HG03064 (cell line): ENCODE results near the gene ARSA.
"Not testable (repeated sequence)": the region's sequence is repeated elsewhere in the genome, so short reads cannot be mapped to it uniquely, and the experiment has no call there.

Experiments used
- ATAC-seq: cut with Tn5 transposase; IDR thresholded peaks from one replicate; pipeline ENCODE4 v1.9.1; 2021; ENCODE audit warnings: low read depth; ENCODE audit not compliant: unreplicated experiment

The ARSA gene

DNA sequence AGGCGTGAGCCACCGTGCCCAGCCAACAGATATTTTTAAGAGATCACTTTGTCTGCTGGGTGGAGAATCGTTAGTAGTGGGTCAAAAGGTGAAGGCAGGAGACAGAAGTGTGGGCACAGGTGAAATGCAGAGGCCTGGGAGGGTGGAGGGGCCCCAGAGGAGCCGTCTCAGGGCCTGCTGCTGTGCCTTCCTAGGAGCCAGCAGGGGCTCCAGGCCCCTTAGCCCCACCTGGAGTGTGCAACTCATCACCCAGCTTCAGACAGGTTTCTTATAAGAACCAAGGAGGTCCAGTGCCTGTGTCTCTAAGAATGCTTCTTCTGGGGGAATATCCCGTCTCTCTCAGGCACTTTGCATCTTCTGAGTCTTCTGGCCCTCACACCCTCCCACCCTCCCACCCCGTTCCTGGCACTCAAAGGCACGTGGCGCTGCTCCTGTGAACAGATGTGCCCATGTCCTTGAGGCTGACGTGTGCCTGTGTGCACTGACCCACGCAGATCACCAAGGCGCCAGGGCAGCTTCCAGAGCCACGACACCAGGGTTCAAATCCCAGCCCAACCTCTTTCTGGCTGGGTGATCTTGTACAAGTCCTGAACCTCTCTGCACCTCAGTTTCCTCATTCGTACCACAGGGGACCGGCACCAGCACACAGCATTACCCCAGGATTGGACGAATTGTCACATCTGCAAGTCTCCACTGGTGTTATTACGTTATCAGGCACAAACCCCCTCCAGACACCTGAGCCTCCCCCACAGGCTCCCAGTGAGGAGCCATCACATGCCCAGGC is 3.4 kb downstream of the ARSA start:
- no peak for ATAC-seq

DNA sequence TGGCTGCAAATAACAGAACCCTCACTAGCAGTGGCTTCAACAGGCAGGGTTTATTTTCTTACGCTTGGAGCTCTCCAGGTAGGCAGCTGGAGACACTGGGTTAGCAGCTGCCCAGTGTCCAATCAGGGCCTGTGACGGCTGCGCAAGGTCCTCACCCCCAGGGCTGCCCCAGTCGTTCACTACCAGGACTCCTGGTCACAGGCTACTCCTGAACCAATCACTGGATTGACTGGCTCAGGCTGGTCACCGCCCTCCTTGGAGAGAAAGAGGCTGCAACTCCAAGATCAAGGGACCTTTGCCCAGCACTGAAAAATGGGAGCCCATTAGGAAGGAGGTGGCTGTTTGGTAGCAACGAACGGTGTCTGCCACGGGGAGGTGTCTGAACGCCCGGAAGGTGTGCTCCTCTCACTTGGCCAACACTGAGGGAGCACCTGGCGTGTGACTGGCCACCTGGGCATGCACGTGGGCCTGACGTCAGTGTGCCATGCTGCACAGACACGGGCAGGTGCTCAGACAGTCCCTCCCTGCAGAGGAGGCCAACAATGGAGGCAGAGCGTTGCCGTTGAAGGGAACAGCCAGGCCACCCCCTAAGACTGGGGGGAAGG is 5.1 kb downstream of the ARSA start:
- no peak for ATAC-seq

DNA sequence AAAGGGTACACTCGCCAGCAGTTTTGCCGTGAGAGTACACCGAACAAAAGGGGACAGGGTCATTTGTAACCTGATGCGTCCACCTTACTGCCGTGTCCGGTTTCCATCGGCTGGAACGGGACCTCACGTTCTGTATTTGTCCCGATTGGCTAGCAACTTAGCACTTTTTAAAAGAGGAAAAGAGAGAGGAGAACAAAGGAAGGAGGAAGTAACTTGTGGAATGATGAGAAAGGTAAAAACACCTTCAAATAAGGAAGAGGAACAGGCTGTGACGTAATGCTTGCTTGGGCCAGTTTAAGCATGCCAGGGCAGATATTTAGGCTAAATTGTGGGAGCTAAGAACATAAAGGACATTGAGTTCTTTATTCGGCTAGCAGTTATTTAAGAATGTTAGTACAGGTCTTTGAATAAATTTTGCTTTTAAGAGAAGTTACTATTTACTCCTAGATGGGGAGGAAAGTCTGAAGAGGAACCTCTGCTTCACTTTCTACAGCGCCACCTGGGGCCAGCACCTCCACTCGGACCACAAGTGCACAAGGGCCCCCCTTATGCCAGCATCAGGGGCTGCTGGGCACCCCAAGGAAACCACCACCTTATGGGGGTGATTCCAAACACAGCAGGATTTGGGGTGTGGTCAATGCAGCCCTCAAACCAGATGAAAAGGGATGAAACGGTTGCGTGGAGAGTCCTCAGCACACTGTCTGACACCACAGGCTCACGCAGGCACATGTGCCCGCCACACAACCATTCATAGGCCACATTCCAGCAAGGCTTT is 5.8 kb downstream of the ARSA start:
- no peak for ATAC-seq

DNA sequence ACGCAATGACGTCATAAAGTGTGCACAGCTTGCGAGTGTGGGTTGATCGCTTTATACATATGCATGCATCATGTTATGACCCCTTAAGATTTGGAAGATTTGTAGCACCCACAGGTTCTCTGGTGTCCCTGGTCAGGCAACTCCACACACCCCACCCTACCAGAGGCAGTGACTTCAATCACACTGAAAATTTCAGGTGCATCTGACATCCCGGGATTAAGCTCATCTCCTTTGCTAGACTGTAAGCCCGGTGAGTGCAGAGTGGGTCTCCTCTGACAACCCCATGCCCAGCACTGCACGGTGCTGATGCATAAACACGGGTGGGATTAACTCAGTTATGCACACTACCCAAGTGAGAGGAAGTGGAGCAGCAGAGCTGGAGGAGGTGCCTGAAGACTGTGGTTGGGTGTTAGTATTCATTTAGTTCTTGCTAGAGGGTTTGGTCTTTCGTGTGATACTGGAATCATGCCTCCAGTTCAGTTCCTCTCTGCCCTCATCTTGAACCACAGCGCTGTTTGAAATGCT is 6.5 kb downstream of the ARSA start:
- ATAC-seq: no peak

DNA sequence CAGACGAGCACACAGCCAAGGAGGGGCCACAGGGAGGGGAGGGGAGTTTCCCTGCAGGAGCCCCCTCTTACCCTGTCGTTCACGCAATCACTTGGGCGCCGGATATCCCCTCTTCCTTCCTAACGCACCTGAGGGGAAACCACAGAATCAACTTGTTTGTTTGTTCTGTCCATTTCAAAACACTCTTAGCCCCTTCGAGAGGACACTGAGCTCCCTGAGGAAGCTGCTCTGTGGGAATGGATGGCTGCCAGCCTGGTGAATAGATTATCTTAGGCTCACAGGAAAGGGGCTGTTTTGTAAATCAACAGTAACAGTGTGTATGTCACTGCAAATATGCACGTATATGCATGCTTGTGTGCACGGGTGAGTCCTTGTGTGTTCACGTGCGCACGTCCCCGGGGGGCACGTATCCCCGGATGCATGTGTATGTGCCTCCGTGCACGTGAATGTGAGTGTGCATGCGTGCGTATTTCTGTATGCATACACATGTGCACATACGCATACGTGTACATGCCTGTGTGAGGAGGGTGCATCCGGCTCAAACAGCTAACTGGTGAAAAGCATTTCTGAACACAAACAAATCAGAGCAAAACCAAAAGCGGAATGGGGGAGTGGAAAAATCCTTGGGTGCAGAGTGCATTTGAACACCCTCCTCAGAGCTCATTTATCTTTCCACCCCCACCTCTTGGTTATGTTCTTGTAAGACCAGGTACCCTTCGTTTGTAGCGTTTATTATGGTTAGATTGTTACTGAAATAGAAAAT is 7.2 kb downstream of the ARSA start:
- ATAC-seq: no peak

DNA sequence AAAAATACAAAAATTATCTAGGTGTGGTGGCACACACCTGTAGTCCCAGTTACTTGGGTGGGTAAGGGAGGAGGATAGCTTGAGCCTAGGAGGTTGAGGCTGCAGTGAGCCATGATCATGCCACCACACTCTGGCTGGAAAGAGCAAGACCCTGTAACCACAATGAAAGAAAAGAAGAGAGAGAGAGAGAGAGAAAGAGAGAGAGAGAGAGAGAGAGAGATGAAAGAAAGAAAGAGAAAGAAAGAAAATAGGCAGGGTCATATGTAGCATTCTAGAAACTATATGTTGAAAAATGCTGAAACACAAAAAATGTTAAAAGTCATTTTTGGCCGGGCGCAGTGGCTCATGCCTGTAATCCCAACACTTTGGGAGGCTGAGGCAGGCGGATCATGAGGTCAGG is 13.7 kb downstream of the ARSA start:
- ATAC-seq: not testable (repeated sequence)

DNA sequence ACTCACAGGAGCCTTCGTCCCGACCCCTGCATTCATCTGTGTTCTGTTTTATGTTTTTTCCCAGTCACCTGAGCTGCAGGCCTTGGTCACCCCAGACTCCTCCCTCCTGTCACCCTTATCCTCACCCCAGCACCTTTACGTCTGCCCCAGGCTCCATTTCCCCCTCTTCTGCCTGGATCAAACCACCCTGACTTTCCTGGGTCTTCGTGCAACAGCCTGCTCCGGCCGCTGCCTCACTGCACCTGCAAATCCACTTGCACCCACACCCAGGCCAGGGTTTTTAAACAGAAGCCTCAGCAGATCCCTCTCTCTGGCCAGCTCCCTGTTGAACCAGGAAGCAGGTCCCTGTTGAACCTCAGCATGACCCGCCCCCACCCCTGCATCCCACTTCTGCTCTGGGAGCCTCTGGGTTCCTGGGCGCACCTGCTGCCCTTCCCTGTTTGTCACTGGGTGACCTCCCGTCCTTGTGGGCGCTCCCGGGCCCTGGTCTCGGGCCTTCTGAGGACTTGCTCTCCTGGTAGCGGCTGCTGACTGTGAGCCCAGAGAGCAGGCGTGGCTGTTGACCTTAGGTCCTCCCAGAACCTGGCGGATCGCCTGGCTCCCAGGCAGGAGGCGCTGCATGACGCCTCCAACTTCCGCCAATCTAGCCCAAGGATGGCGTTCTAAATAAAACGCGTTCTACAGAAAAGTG is 14.5 kb downstream of the ARSA start:
- ATAC-seq: no peak

DNA sequence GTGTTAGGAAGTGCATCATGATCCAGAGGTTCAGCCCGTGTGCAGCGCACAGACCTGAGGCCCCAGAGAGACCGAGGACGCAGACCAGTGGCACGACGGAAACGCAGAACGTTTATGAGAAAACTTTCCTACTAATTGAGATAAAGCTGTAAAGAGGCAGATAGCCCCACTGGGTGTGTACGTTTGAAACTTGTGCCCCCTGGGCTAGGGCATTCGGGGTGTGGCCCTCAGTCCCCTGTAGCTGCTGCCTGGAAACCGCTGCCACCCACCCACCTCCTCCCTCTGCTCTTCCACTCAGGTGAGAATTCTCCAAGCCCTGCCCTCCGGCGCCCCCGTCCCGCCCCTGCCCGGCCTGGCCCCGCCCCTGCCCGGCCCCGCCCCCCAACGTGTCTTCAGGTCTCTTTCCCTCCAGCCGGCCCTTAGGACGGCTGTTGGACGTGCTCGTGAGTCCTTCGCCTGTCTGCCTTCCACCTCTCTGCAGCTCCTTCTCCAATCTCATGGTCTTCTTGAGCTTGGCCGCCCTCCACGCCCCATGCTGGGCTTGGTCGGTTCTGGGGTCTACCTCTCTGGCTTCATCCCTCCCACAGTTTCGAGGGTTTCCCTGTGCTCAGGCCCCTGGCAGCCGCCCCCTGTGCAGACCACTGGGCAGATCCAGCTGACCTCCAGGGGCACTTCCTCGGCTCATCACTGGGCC is 15.3 kb downstream of the ARSA start:
- no peak for ATAC-seq

DNA sequence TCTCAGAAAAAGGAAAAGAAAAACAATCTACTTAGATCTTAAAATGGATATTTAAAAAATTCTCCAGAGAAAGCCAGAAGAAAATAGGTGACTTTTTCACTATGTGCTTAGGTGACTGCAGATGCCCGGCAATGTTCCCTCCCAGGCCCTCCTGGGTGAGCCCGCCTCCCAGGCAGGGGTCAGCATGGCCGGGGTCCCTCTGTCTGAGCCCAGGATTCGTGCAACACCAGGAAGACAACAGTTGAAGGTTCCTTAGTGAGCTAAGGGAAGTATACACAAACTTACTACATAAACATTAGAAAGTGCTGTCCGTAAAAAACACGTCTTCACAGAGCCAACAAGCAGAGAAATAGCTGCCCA is 15.8 kb downstream of the ARSA start:
- no peak for ATAC-seq

DNA sequence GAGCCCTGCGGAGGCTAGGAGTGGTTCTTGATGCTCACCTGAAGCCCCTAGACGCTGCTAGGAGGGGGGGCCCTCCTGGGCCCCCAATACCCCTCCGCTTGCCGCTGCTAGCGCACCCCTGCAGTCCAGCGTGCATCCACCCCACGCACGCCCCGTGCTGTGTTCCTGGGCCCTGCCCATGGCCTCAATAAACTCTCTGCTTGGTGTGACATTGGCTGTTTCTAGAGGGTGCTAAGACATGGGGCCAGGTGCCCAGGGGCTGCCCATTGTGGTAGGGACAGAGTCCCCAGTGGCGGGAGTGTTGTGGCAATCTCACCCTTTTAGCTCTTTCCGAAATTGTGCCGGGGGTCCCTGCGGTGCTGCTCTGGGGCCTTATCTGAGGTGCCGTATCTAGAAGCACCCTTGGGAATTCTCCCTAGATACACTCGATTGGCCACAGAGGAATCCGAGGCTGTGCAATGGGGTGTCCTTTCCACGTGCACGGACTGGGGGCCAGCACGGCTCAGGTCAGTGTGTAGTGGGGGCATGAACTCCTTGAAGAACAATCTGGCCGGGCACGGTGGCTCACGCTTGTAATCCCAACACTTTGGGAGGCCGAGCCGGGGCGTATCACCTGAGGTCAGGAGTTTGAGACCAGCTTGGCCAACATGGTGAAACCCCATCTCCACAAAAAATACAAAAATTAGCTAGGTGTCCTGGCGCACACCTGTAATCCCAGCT is 16.5 kb downstream of the ARSA start:
- ATAC-seq: no peak

DNA sequence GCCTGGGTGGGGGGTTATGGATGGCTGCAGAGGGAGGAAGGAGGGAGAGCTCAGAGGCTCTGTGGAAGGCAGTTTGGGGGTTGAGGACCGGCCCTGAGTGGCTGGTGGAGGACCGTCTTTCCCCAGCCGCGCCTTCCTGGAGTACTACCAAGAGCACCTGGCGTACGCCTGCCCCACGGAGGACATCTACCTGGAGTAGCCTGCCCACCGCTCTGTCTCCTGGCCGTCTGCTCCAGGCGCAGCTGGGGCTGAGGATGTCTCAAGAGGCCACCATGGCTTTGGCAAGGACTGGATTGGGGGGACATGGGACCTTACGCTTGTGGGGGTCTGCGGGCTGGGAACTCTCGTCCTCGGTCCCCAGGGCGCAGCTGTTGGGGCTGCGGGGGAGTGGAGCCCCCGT is 17.4 kb downstream of the ARSA start:
- no peak for ATAC-seq

DNA sequence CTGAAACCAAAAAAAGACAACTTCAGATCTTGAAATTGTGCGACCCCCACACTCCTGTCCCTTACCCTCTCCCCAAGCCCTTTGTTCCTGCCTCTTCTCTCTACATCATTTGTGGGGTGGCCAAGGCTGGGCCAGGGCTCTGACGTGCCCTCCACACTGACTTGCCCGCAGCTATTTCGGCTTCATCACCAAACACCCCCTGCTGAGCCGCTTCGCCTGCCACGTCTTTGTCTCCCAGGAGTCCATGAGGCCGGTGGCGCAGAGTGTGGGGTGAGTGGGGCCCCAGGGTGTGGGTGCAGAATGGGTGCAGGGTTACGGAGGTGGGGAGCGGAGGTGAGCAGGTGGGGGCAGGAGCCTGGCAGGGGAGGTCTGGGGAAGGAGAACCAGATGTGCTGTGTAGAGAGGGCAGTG is 17.9 kb downstream of the ARSA start:
- no peak for ATAC-seq

DNA sequence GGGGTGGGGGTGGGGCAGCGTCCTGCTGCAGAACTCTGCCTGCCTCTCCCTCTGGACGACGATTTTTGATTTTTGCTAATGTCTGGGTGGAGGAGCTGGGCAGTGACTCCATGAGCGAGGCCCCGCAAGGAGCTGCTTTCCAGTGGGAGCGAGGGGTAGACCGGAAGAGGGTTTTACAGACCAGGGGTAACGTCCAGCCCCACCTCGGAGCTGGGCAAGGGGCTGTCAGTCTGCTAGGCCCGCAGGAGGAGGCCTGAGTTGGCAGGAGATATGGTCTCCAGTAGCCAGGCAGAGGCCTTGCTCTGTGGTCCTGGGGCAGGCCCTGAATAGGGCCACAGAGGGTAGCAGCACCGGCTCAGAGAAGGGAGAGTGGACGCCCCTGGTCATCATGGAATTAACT is 18.4 kb downstream of the ARSA start:
- ATAC-seq: no peak

DNA sequence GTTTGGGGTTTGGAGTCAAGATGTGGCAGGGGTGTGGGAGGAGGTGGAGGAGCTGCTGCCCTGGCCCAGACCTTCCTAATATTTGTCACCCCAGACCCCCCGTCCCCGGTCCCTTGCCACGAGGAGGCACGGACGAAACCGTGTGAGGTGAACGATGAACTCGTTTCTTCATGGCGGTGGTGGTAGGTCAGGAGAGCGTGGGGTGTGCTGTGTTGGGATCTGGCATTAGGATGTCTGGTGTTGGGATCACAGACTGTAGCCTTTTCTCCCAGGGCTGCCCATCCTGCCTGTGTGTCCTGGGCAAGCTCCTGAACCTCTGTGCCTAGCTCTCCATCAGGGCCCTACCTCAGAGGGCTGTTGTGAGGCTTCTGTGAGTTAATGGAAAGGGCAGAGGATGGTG is 19.0 kb downstream of the ARSA start:
- ATAC-seq: no peak

DNA sequence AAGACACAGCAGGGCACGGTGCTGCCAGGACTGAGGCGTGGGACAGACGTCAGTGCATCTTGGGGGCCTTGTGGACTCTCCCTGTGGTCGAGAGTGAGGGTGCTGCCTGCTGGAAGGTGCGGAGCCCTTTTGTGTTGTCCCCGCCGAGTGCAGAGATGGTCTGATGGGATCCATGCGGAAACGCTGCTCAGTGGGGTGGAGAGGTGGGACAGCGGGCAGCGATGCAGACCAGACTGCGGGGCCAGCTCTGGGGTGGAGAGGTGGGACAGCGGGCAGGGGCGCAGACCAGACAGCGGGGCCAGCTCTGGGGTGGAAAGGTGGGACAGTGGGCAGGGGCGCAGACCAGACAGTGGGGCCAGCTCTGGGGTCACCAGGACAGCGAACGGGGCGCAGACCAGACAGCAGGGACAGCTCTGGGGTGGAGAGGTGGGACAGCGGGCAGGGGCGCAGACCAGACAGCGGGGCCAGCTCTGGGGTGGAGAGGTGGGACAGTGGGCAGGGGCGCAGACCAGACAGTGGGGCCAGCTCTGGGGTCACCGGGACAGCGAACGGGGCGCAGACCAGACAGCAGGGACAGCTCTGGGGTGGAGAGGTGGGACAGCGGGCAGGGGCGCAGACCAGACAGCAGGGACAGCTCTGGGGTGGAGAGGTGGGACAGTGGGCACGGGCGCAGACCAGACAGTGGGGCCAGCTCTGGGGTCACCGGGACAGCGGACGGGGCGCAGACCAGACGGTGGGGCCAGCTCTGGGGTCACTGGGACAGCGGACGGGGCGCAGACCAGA is 19.7 kb downstream of the ARSA start:
- not testable (repeated sequence) for ATAC-seq

DNA sequence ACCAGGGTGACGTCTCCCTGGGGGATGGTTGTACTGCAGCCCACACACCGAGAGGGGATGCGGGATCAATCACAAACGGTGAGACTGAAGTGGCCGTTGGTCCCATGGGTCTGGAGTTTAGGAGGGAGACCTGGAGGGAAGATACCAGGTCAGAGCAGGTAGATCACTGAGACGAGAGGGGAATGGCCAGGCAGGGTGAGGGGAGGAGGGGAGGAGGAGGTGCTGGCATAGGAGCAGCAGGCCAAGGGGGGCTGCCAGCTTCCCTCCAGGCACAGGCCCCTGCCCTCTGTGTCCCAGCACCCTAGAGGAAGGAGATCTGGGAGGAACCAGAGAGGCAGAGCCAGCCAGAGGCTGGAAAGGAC is 20.3 kb downstream of the ARSA start:
- no peak for ATAC-seq

DNA sequence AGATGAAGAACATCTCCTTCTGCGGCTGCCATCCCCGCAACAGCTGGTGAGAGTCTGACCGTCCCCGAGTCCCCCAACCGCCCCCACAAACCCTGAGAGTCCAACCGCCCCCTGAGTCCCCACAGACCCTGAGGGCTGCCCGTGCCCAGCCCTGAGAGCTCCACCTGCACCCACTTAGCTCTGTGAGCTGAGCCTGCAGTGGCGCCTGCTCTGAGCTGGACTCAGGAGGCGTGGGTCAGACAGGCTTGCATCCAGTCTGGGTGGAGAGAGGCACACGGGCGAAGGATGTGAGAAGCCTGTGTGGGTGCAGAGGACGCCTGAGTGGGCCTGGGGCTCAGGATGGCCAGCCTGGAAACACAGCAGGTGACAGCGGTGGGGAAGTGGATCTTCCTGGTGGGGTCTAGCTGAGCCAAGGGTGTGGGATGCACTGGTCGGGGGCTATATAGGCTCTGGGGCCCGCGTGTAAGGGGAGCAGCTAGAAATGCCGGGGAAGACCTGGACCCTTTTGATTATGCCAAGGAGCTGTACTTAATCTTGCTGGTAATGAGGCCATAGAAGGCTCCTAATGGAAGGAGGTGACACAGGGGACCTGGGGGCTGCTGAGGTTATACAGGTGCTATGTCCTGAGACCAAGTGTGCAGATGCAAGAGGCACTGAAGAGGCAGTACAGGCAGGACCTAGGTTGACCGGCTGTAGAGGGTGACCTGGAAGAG is 20.9 kb downstream of the ARSA start:
- ATAC-seq: no peak
